K562 (cell line): ENCODE results near the gene LDB2. TPM values are rescaled to one million over a fixed set of nuclear protein-coding genes. Genes with fewer than 3 reads are reported as not detected.

Experiments used
- ATAC-seq: fragments of 200-7000 bp; cut with Tn5 transposase; 3 replicates; pipeline ENCODE4 v1.9.1; 2020; ENCODE audit warnings: moderate library complexity
- BruUV-seq: library from RNA; stranded (reverse); fragments of 400-500 nt; replicated peaks from 2 replicates; lab custom pipeline; 2021; lab: Mats Ljungman, UMichigan
- CTCF ChIA-PET: fragments of 300-600 bp; formaldehyde crosslinking; extraction: SDS; loops from one replicate; lab custom pipeline; 2021; ENCODE audit warnings: low intra/inter-chr PET ratio; lab: Yijun Ruan, JAX
- POLR2A ChIA-PET: fragments of 300-600, 350-650 bp; sonication (Branson Sonifier 250); formaldehyde crosslinking; extraction: SDS; loops from one replicate; lab custom pipeline; 2021; ENCODE audit warnings: antibody characterized with exemption, inconsistent platforms; lab: Yijun Ruan, JAX
- DNase-seq, 4 experiments: peaks; one replicate each; pipeline versions ENCODE4 v3.0.0 to v3.0.0-alpha.2; 2011 to 2018; ENCODE audit warnings: low spot score in 3 of 4, mixed read lengths in 3 of 4; ENCODE audit errors: extremely low read depth in 1 of 4
- FAIRE-seq: peaks from 2 replicates; lab custom pipeline; 2011; peaks lifted over from hg19 to GRCh38; lab: Jason Lieb, UNC
- H2AFZ ChIP-seq: 2 replicates; pipeline ENCODE4 v1.6.0; 2011; ENCODE audit warnings: low read depth, low read length, control low read depth, inconsistent platforms
- H3K27ac ChIP-seq: fragments of 200-600 bp; 3 replicates; pipeline ENCODE4 v1.8.0; 2011; ENCODE audit warnings: low read depth, mild to moderate bottlenecking, control low read depth, inconsistent platforms, low read length, moderate library complexity, mixed read lengths; ENCODE audit errors: extremely low read depth
- H3K27me3 ChIP-seq, 2 experiments: fragments of 300-600 bp in 1 of 2; 2 replicates in 1 of 2; 3 replicates in 1 of 2; pipeline versions ENCODE4 v1.6.0 to v1.8.0; 2011; ENCODE audit warnings: inconsistent platforms in 2 of 2, low read length in 2 of 2, mild to moderate bottlenecking in 1 of 2, mixed read lengths in 1 of 2, moderate library complexity in 1 of 2; ENCODE audit not compliant: control insufficient read depth in 2 of 2, insufficient read depth in 2 of 2
- H3K36me3 ChIP-seq: fragments of 300-600 bp; 3 replicates; pipeline ENCODE4 v1.8.0; 2011; ENCODE audit warnings: mild to moderate bottlenecking, low read length, inconsistent platforms; ENCODE audit not compliant: control insufficient read depth, insufficient read depth
- H3K4me1 ChIP-seq, 2 experiments: fragments of 200-600 bp in 1 of 2; replicated peaks in 1 of 2; 2 replicates in 1 of 2; 3 replicates in 1 of 2; pipeline versions ENCODE4 v1.5.1 to v1.8.0; 2011; ENCODE audit warnings: inconsistent platforms in 2 of 2, low read length in 2 of 2, mild to moderate bottlenecking in 1 of 2, mixed read lengths in 1 of 2, moderate library complexity in 1 of 2; ENCODE audit not compliant: control insufficient read depth in 2 of 2, insufficient read depth in 2 of 2
- H3K4me2 ChIP-seq: 2 replicates; pipeline ENCODE4 v1.6.1; 2011; ENCODE audit warnings: low read length, control low read depth, inconsistent platforms, mixed read lengths; ENCODE audit not compliant: insufficient read depth
- H3K4me3 ChIP-seq: fragments of 200-600 bp; sonication (generic), shearing (Covaris generic); 2 replicates; pipeline ENCODE4 v1.5.1; 2016; ENCODE audit warnings: control low read depth, inconsistent platforms
- H3K79me2 ChIP-seq: fragments of 200-600 bp; 3 replicates; pipeline ENCODE4 v1.8.0; 2011; ENCODE audit warnings: low read length, inconsistent platforms; ENCODE audit not compliant: control insufficient read depth, insufficient read depth
- H3K9ac ChIP-seq, 2 experiments: 2 replicates each; pipeline versions ENCODE4 v1.6.0 to v1.6.1; 2011; ENCODE audit warnings: low read depth in 2 of 2, low read length in 2 of 2, control low read depth in 1 of 2, inconsistent platforms in 1 of 2, mild to moderate bottlenecking in 1 of 2, mixed read lengths in 1 of 2; ENCODE audit not compliant: insufficient read depth in 1 of 2
- H3K9me1 ChIP-seq: one replicate; pipeline ENCODE4 v1.6.0; 2011; ENCODE audit warnings: inconsistent platforms, mild to moderate bottlenecking, low read length, moderate library complexity; ENCODE audit not compliant: control insufficient read depth, insufficient read depth
- H3K9me3 ChIP-seq: replicated peaks from 2 replicates; pipeline ENCODE4 v1.5.1; 2011; ENCODE audit warnings: low read depth, low read length, inconsistent platforms; ENCODE audit not compliant: control insufficient read depth, insufficient read depth
- H4K20me1 ChIP-seq: replicated peaks from 2 replicates; pipeline ENCODE4 v1.6.1; 2011; ENCODE audit warnings: low read length, inconsistent platforms, mixed read lengths; ENCODE audit not compliant: control insufficient read depth, insufficient read depth
- CHD1 ChIP-seq: fragments of 200-600 bp; sonication (generic); IDR thresholded peaks from one replicate; pipeline ENCODE4 v1.6.1; 2012; ENCODE audit warnings: mild to moderate bottlenecking, moderate library complexity, low read length, inconsistent platforms
- CHD2 ChIP-seq: IDR thresholded peaks from 2 replicates; pipeline ENCODE4 v1.6.1; 2011; ENCODE audit warnings: low read depth, low read length
- RAD21 ChIP-seq, 2 experiments: fragments of 250-450 bp in 1 of 2; fragments of 450-650 bp in 1 of 2; sonication (Bioruptor Pico) in 1 of 2; formaldehyde crosslinking in 1 of 2; IDR thresholded peaks in 1 of 2; conservative IDR thresholded peaks in 1 of 2; 2 replicates each; pipeline versions ENCODE4 v1.4.0 to v1.8.0; 2020 to 2022; ENCODE audit warnings: mild to moderate bottlenecking in 2 of 2, moderate library complexity in 1 of 2
- ZNF707 ChIP-seq: fragments of 250-450 bp; sonication (Bioruptor Pico); conservative IDR thresholded peaks from 2 replicates; pipeline ENCODE4 v1.8.0; 2022; ENCODE audit warnings: inconsistent platforms, mild to moderate bottlenecking, moderate library complexity
- WGBS: fragments of 100-300 bp; shearing (Covaris generic); methylation state at CpG from one replicate; pipeline ENCODE4 v1.1.6; 2016; ENCODE audit warnings: low coverage, mixed read lengths; ENCODE audit not compliant: insufficient coverage; ENCODE audit errors: missing lambda C conversion rate; 5-methylcytosine and 5-hydroxymethylcytosine counted together
- in situ Hi-C: fragments of 300-500 bp; cut with MboI; formaldehyde crosslinking; loops from 4 replicates; pipeline ENCODE4 v1.15.0; 2018; ENCODE audit warnings: inconsistent platforms, mixed read lengths
- intact Hi-C: fragments of 100-400 bp; cut with micrococcal nuclease; formaldehyde crosslinking; loops from 2 replicates; pipeline ENCODE4 v1.14.2; 2022
- polyA plus RNA-seq, 8 experiments: library from polyadenylated mRNA; depleted of rRNA in 4 of 8; stranded (reverse) in 5 of 8; unstranded in 3 of 8; fragments of >200 nt; fragmentation: Nextera tagmentation in 2 of 8; fragmentation: Illumina TruSeq in 1 of 8; extraction: Ambion mirVana in 2 of 8; extraction: Trizol in 1 of 8; gene quantifications; 2 replicates each; pipeline versions ENCODE4 v1.2.1 to v1.2.3, GENCODE V29; 2011 to 2014; ENCODE audit warnings: inconsistent platforms in 1 of 8, missing spikeins in 1 of 8
- total RNA-seq, 7 experiments: library from RNA; depleted of rRNA in 6 of 7; stranded (reverse); fragments of >200 nt in 6 of 7; fragmentation: Illumina TruSeq in 2 of 7; extraction: Trizol in 2 of 7; gene quantifications; 2 replicates each; pipeline versions ENCODE4 v1.2.1 to v1.2.3, GENCODE V29; 2011 to 2021; ENCODE audit warnings: low replicate concordance in 1 of 7
- TF ChIP-seq, protein P1 (sequence below), 3 experiments: IDR thresholded peaks in 2 of 3; conservative IDR thresholded peaks in 1 of 3; 2 replicates each; pipeline ENCODE4 v1.5.1; 2011 to 2012; ENCODE audit warnings: low read length in 3 of 3, mild to moderate bottlenecking in 3 of 3, control low read depth in 2 of 3, improper control_type of control experiment in 1 of 3, inconsistent platforms in 1 of 3, low read depth in 1 of 3, mixed read lengths in 1 of 3, moderate library complexity in 1 of 3; ENCODE audit not compliant: insufficient read depth in 2 of 3

Gene LDB2
- total and polyA plus RNA-seq, 9 of the 15 experiments (the other 6 are each of a cell fraction or from before 2014, with no cell fraction given), result 0.10 to 0.20 TPM; not detected in 7

DNA sequence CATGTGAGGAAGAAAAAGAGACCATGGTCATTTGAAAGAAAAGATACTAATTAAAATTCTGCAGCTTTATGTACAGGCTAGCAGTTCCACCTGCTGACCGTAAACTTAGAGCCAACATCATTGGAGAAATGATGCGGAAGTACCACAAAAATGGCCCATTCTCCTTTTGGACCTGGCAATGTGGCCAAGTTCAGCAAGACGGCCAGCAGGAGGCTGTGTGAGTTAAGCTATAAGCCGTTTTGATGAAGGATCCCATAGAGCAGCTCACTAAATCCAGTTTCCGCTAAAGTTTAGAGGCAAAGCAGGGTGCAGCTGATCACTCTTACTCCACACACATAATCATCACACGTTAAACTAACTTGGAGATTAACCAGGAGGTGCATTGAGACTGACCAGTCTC is 133.8 kb downstream of the LDB2 start:
- peak; percentile 57; the same call in 2 of the 3 replicates for ATAC-seq
- H3K79me2 ChIP-seq, result no peaks in the 10 kb centered on the region
- TF ChIP-seq ZNF707 (CRISPR knock-in tag), result no peak
- no peak for TF ChIP-seq CHD1
- TF ChIP-seq RAD21 (CRISPR knock-in tag; conservative IDR thresholded peaks at IDR 0.05 in 1 of 2, IDR thresholded peaks at IDR 0.05 in 1 of 2), result peak in 1 of 2 experiments; percentile 21; a peak in 2 of 4 replicates
- TF ChIP-seq CHD2, result no peak
- TF ChIP-seq, protein P1, sequence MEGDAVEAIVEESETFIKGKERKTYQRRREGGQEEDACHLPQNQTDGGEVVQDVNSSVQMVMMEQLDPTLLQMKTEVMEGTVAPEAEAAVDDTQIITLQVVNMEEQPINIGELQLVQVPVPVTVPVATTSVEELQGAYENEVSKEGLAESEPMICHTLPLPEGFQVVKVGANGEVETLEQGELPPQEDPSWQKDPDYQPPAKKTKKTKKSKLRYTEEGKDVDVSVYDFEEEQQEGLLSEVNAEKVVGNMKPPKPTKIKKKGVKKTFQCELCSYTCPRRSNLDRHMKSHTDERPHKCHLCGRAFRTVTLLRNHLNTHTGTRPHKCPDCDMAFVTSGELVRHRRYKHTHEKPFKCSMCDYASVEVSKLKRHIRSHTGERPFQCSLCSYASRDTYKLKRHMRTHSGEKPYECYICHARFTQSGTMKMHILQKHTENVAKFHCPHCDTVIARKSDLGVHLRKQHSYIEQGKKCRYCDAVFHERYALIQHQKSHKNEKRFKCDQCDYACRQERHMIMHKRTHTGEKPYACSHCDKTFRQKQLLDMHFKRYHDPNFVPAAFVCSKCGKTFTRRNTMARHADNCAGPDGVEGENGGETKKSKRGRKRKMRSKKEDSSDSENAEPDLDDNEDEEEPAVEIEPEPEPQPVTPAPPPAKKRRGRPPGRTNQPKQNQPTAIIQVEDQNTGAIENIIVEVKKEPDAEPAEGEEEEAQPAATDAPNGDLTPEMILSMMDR (IDR thresholded peaks at IDR 0.05 in 2 of 3, conservative IDR thresholded peaks at IDR 0.05 in 1 of 3; ENCODE audit: insufficient read depth in 2 of 3, low read depth in 1 of 3, low read length in 3 of 3), result peak; percentile 27 to 38 (median 28); a peak in 4 of 6 replicates
- TF ChIP-seq, all 486 proteins: peak for 2
- H3K9me3 ChIP-seq, result no peaks in the 10 kb centered on the region
- in situ Hi-C loops (no loop called here), intact Hi-C loops (no loop called here)
- H3K4me1 ChIP-seq, result no peaks in the 10 kb centered on the region
- H3K4me3 ChIP-seq, result no peak overlapping the region
- no TSS peak for BruUV-seq
- no peaks in the 10 kb centered on the region for H3K9me1 ChIP-seq
- H3K27me3 ChIP-seq, result no peaks in the 10 kb centered on the region
- no peak overlapping the region for H3K4me2 ChIP-seq
- no peak overlapping the region for H3K27ac ChIP-seq
- no peak overlapping the region for H3K9ac ChIP-seq
- 8% methylated on average over 6 of the region's 6 CpGs for WGBS
- H3K36me3 ChIP-seq, result no peaks in the 10 kb centered on the region
- ChIA-PET POLR2A (interaction anchor here (0.6 to 1.0 kb wide), 3 partner anchors 34 to 1046 kb away, joined by 3 read pairs; partner anchors contain the start of gene DCAF16), CTCF (no interaction called here)
- FAIRE-seq (peak; percentile 37), DNase-seq (peak in 3 of 4 experiments; percentile 8 to 10 (median 8))
- H2AFZ ChIP-seq, result no peak overlapping the region
- no peaks in the 10 kb centered on the region for H4K20me1 ChIP-seq
